KMS-11 (cell line): ENCODE results near the gene DIRAS2.

Experiments used
- H2AFZ ChIP-seq: fragments of 200-600 bp; sonication (generic); 2 replicates; pipeline ENCODE4 v1.6.1; 2016; ENCODE audit warnings: antibody characterized with exemption, mixed run types, low read depth
- H3K27ac ChIP-seq: fragments of 200-600 bp; sonication (generic); 2 replicates; pipeline ENCODE4 v1.6.1; 2016; ENCODE audit warnings: mild to moderate bottlenecking, mixed run types
- H3K27me3 ChIP-seq: fragments of 200-600 bp; sonication (generic); 2 replicates; pipeline ENCODE4 v1.6.1; 2017; ENCODE audit warnings: mild to moderate bottlenecking, low read depth, mixed run types, moderate library complexity; ENCODE audit not compliant: insufficient read depth
- H3K36me3 ChIP-seq: fragments of 200-600 bp; sonication (generic); 2 replicates; pipeline ENCODE4 v1.6.1; 2017; ENCODE audit warnings: mild to moderate bottlenecking, mixed run types; ENCODE audit not compliant: insufficient read depth
- H3K4me1 ChIP-seq: fragments of 200-600 bp; sonication (generic); 2 replicates; pipeline ENCODE4 v1.6.1; 2016; ENCODE audit warnings: mild to moderate bottlenecking, low read depth, mixed run types; ENCODE audit not compliant: poor library complexity, severe bottlenecking
- H3K4me2 ChIP-seq: fragments of 200-600 bp; sonication (generic); 2 replicates; pipeline ENCODE4 v1.7.0; 2016; ENCODE audit warnings: mild to moderate bottlenecking, mixed run types
- H3K4me3 ChIP-seq: fragments of 200-600 bp; sonication (generic); IDR thresholded peaks from 2 replicates; pipeline ENCODE4 v1.6.1; 2017; ENCODE audit warnings: low read depth, low read length, mixed read lengths; ENCODE audit not compliant: insufficient read depth
- H3K79me2 ChIP-seq: fragments of 200-600 bp; sonication (generic); 2 replicates; pipeline ENCODE4 v1.6.1; 2016; ENCODE audit warnings: low read depth, mixed run types; ENCODE audit not compliant: insufficient read depth
- H3K9ac ChIP-seq: fragments of 200-600 bp; sonication (generic); 2 replicates; pipeline ENCODE4 v1.6.1; 2016; ENCODE audit warnings: mild to moderate bottlenecking, mixed run types
- H4K20me1 ChIP-seq: fragments of 200-600 bp; sonication (generic); 2 replicates; pipeline ENCODE4 v1.6.1; 2016; ENCODE audit warnings: mild to moderate bottlenecking, mixed run types; ENCODE audit not compliant: insufficient read depth
- CTCF ChIP-seq: fragments of 200-600 bp; sonication (generic); conservative IDR thresholded peaks from 2 replicates; pipeline ENCODE4 v1.6.1; 2017; ENCODE audit warnings: low read depth, mild to moderate bottlenecking, antibody characterized with exemption, low read length, moderate library complexity, mixed read lengths

Gene DIRAS2

GRCh38 chr9:90578126-90578815 lies 64.4 kb downstream of the DIRAS2 start:
- H3K9ac ChIP-seq: no peak overlapping the region
- no peaks in the 10 kb centered on the region for H3K4me1 ChIP-seq
- no peaks in the 10 kb centered on the region for H3K79me2 ChIP-seq
- TF ChIP-seq CTCF: no peak
- H3K27ac ChIP-seq: no peak overlapping the region
- no peaks in the 10 kb centered on the region for H3K36me3 ChIP-seq
- no peaks in the 10 kb centered on the region for H4K20me1 ChIP-seq
- H3K4me3 ChIP-seq: no peak overlapping the region
- no peak overlapping the region for H3K4me2 ChIP-seq
- H3K27me3 ChIP-seq: no peaks in the 10 kb centered on the region
- H2AFZ ChIP-seq: no peak overlapping the region

- H4K20me1 ChIP-seq: no peaks in the 10 kb centered on the region
- no peaks in the 10 kb centered on the region for H3K79me2 ChIP-seq
- no peaks in the 10 kb centered on the region for H3K4me1 ChIP-seq
- no peak overlapping the region for H3K4me2 ChIP-seq
- H2AFZ ChIP-seq: no peak overlapping the region
- H3K27ac ChIP-seq: no peak overlapping the region
- no peak overlapping the region for H3K4me3 ChIP-seq
- no peaks in the 10 kb centered on the region for H3K27me3 ChIP-seq
- H3K9ac ChIP-seq: no peak overlapping the region
- no peak for TF ChIP-seq CTCF
- no peaks in the 10 kb centered on the region for H3K36me3 ChIP-seq
Measured at GRCh38 chr9:90569511-90569910, 73.1 kb downstream of the DIRAS2 start.

DNA sequence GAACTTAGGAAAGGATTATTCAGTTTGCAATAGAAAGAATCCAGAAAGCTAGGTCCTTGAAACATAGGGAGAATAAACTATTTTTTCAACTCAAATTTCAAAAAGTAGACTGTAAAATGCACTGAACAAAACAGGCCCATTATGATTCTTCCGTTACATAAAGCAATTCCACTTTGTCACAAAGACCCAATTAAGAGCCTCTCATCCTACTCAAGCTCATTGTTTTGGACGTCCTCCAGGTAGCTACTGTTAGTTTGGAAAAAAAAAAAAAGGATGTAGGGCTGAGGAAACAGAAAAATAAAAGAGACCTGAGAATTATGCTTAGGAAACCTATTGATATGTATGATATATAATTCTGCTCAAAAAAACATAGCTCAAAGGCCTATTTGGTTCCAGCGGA lies 74.0 kb downstream of the DIRAS2 start:
- H3K27ac ChIP-seq: no peak overlapping the region
- no peak for TF ChIP-seq CTCF
- no peaks in the 10 kb centered on the region for H3K36me3 ChIP-seq
- H3K4me1 ChIP-seq: no peaks in the 10 kb centered on the region
- H3K79me2 ChIP-seq: no peaks in the 10 kb centered on the region
- H3K9ac ChIP-seq: no peak overlapping the region
- no peaks in the 10 kb centered on the region for H3K27me3 ChIP-seq
- no peak overlapping the region for H2AFZ ChIP-seq
- no peaks in the 10 kb centered on the region for H4K20me1 ChIP-seq
- no peak overlapping the region for H3K4me3 ChIP-seq
- H3K4me2 ChIP-seq: no peak overlapping the region

GRCh38 chr9:90562229-90562628 lies 80.4 kb downstream of the DIRAS2 start:
- H3K4me2 ChIP-seq: no peak overlapping the region
- no peak for TF ChIP-seq CTCF
- H2AFZ ChIP-seq: no peak overlapping the region
- H3K27me3 ChIP-seq: no peaks in the 10 kb centered on the region
- no peaks in the 10 kb centered on the region for H4K20me1 ChIP-seq
- no peak overlapping the region for H3K27ac ChIP-seq
- no peaks in the 10 kb centered on the region for H3K4me1 ChIP-seq
- H3K9ac ChIP-seq: no peak overlapping the region
- no peak overlapping the region for H3K4me3 ChIP-seq
- no peaks in the 10 kb centered on the region for H3K36me3 ChIP-seq
- no peaks in the 10 kb centered on the region for H3K79me2 ChIP-seq
